GM23248 (cell line): ENCODE data around the gene C3. TPM values are rescaled to one million over a fixed set of nuclear protein-coding genes. Genes with fewer than 3 reads are reported as not detected.
"Not testable (repeated sequence)": the region's sequence is repeated elsewhere in the genome, so short reads cannot be mapped to it uniquely, and the experiment has no call there.

Source experiments
- DNase-seq: peaks from one replicate; pipeline ENCODE4 v3.0.0-alpha.2; 2015
- H2AFZ ChIP-seq: fragments of 200-600 bp; sonication (generic); 2 replicates; pipeline ENCODE4 v1.6.1; 2016; ENCODE audit warnings: antibody characterized with exemption
- H3F3A ChIP-seq: fragments of 200-600 bp; sonication (generic); 2 replicates; pipeline ENCODE4 v1.6.1; 2016; ENCODE audit warnings: mild to moderate bottlenecking, antibody characterized with exemption, mixed run types; ENCODE audit not compliant: insufficient read depth
- H3K27ac ChIP-seq: fragments of 200-600 bp; sonication (generic); 2 replicates; pipeline ENCODE4 v1.5.1; 2016; ENCODE audit warnings: mild to moderate bottlenecking
- H3K27me3 ChIP-seq: fragments of 200-600 bp; sonication (generic); replicated peaks from 2 replicates; pipeline ENCODE4 v1.6.1; 2016; ENCODE audit warnings: mild to moderate bottlenecking; ENCODE audit not compliant: insufficient read depth
- H3K36me3 ChIP-seq: fragments of 200-600 bp; sonication (generic); 2 replicates; pipeline ENCODE4 v1.6.1; 2016; ENCODE audit warnings: low read depth, mild to moderate bottlenecking
- H3K4me1 ChIP-seq: fragments of 200-600 bp; sonication (generic); 2 replicates; pipeline ENCODE4 v1.6.1; 2016; ENCODE audit warnings: mild to moderate bottlenecking; ENCODE audit not compliant: insufficient read depth
- H3K4me2 ChIP-seq: fragments of 200-600 bp; sonication (generic); one replicate; pipeline ENCODE4 v1.6.1; 2016; ENCODE audit warnings: mild to moderate bottlenecking; ENCODE audit not compliant: unreplicated experiment
- H3K4me3 ChIP-seq: fragments of 200-600 bp; sonication (generic); 2 replicates; pipeline ENCODE4 v1.5.1; 2016; ENCODE audit warnings: mild to moderate bottlenecking
- H3K79me2 ChIP-seq: fragments of 200-600 bp; sonication (generic); 2 replicates; pipeline ENCODE4 v1.6.1; 2016; ENCODE audit warnings: mild to moderate bottlenecking; ENCODE audit not compliant: insufficient read depth
- H3K9ac ChIP-seq: fragments of 200-600 bp; sonication (generic); 2 replicates; pipeline ENCODE4 v1.6.1; 2016; ENCODE audit warnings: mild to moderate bottlenecking
- H3K9me2 ChIP-seq: fragments of 200-600 bp; sonication (generic); 2 replicates; pipeline ENCODE4 v1.6.1; 2016; ENCODE audit warnings: mixed run types, mild to moderate bottlenecking, moderate library complexity; ENCODE audit not compliant: insufficient read depth
- H3K9me3 ChIP-seq: fragments of 200-600 bp; sonication (generic); one replicate; pipeline ENCODE4 v1.6.1; 2017; ENCODE audit warnings: low read depth
- H4K20me1 ChIP-seq: fragments of 200-600 bp; sonication (generic); 2 replicates; pipeline ENCODE4 v1.6.0; 2016; ENCODE audit not compliant: insufficient read depth
- EZH2 ChIP-seq: fragments of 200-600 bp; sonication (generic); IDR thresholded peaks from 2 replicates; pipeline ENCODE4 v1.6.1; 2018; ENCODE audit warnings: antibody characterized with exemption, mild to moderate bottlenecking; ENCODE audit not compliant: insufficient read depth, poor library complexity, severe bottlenecking
- EZH2phosphoT487 ChIP-seq: fragments of 200-600 bp; sonication (generic); IDR thresholded peaks from 2 replicates; pipeline ENCODE4 v1.6.1; 2018; ENCODE audit warnings: antibody characterized with exemption, moderate library complexity, mild to moderate bottlenecking, low read depth; ENCODE audit not compliant: insufficient read depth
- WGBS, 2 experiments: methylation state at CpG; one replicate each; pipeline ENCODE4 v1.1.6; 2015 to 2017; ENCODE audit warnings: low lambda C conversion rate in 2 of 2, low coverage in 1 of 2; ENCODE audit errors: missing lambda C conversion rate in 2 of 2; 5-methylcytosine and 5-hydroxymethylcytosine counted together
- in situ Hi-C: fragments of 300-500 bp; cut with MboI; formaldehyde crosslinking; loops from 2 replicates; pipeline ENCODE4 v1.15.0; 2020
- polyA plus RNA-seq: library from polyadenylated mRNA; unstranded; fragments of >200 nt; fragmentation: Nextera tagmentation; extraction: Ambion mirVana; gene quantifications from 2 replicates; pipeline ENCODE4 v1.2.1, GENCODE V29; 2016
- total RNA-seq: library from RNA; depleted of rRNA; stranded (reverse); fragments of >200 nt; shearing (Covaris generic); gene quantifications from 2 replicates; pipeline ENCODE4 v1.2.3, GENCODE V29; 2014

Gene C3
- total and polyA plus RNA-seq, 2 experiments from 2014 or later = 3.1 to 3.5 TPM

- Histone ChIP-seq H2AFZ (no peak overlapping the region), H3K9me3 (no peaks in the 10 kb centered on the region), H4K20me1 (no peaks in the 10 kb centered on the region), H3K9ac (no peak overlapping the region), H3K9me2 (no peaks in the 10 kb centered on the region), H3K27ac (no peak overlapping the region), H3K4me1 (no peaks in the 10 kb centered on the region), H3K36me3 (no peaks in the 10 kb centered on the region), H3K27me3 (no peaks in the 10 kb centered on the region), H3K79me2 (no peaks in the 10 kb centered on the region), H3F3A (no peaks in the 10 kb centered on the region), H3K4me3 (no peak overlapping the region), H3K4me2 (no peak overlapping the region)
- no peak for DNase-seq
- in situ Hi-C loops = no loop called here
- WGBS, 2 experiments = 86 to 90% methylated on average over 16 of the region's 16 CpGs
- TF ChIP-seq EZH2phosphoT487 = no peak
- TF ChIP-seq EZH2 = no peak
Measured at GRCh38 chr19:6712231-6712630, 8.2 kb downstream of the C3 start.

GRCh38 chr19:6711605-6712004, 8.8 kb downstream of the C3 start:
- H3K4me2 ChIP-seq = no peak overlapping the region
- DNase-seq = no peak
- no peaks in the 10 kb centered on the region for H4K20me1 ChIP-seq
- H3K4me1 ChIP-seq = no peaks in the 10 kb centered on the region
- no peak overlapping the region for H2AFZ ChIP-seq
- H3K27me3 ChIP-seq = no peaks in the 10 kb centered on the region
- no peaks in the 10 kb centered on the region for H3K9me3 ChIP-seq
- H3K27ac ChIP-seq = no peak overlapping the region
- H3K79me2 ChIP-seq = no peaks in the 10 kb centered on the region
- WGBS, 2 experiments = 86 to 91% methylated on average over 10 of the region's 10 CpGs
- H3K9ac ChIP-seq = no peak overlapping the region
- H3K36me3 ChIP-seq = no peaks in the 10 kb centered on the region
- no peak for TF ChIP-seq EZH2phosphoT487
- H3K9me2 ChIP-seq = no peaks in the 10 kb centered on the region
- H3K4me3 ChIP-seq = no peak overlapping the region
- in situ Hi-C loops = no loop called here
- no peaks in the 10 kb centered on the region for H3F3A ChIP-seq

- H3F3A ChIP-seq = no peaks in the 10 kb centered on the region
- H3K9me3 ChIP-seq = no peaks in the 10 kb centered on the region
- DNase-seq = no peak
- no peaks in the 10 kb centered on the region for H3K9me2 ChIP-seq
- H3K4me3 ChIP-seq = no peak overlapping the region
- H2AFZ ChIP-seq = no peak overlapping the region
- no peaks in the 10 kb centered on the region for H3K27me3 ChIP-seq
- 81 to 83% methylated on average over 9 of the region's 9 CpGs for WGBS, 2 experiments
- no peak overlapping the region for H3K27ac ChIP-seq
- H3K4me2 ChIP-seq = no peak overlapping the region
- H4K20me1 ChIP-seq = no peaks in the 10 kb centered on the region
- TF ChIP-seq EZH2phosphoT487 (no peak), EZH2 (no peak)
- no peak overlapping the region for H3K9ac ChIP-seq
- in situ Hi-C loops = no loop called here
- H3K4me1 ChIP-seq = no peaks in the 10 kb centered on the region
- no peaks in the 10 kb centered on the region for H3K79me2 ChIP-seq
- H3K36me3 ChIP-seq = no peaks in the 10 kb centered on the region
Measured at GRCh38 chr19:6711078-6711361, 9.4 kb downstream of the C3 start.

- Histone ChIP-seq H4K20me1 (no peaks in the 10 kb centered on the region), H3K4me2 (no peak overlapping the region), H3K9ac (no peak overlapping the region), H3F3A (no peaks in the 10 kb centered on the region), H3K9me2 (no peaks in the 10 kb centered on the region), H3K4me1 (no peaks in the 10 kb centered on the region), H3K36me3 (no peaks in the 10 kb centered on the region), H3K4me3 (no peak overlapping the region), H3K27ac (no peak overlapping the region), H2AFZ (no peak overlapping the region), H3K9me3 (no peaks in the 10 kb centered on the region), H3K79me2 (no peaks in the 10 kb centered on the region), H3K27me3 (no peaks in the 10 kb centered on the region)
- DNase-seq = no peak
- TF ChIP-seq EZH2 (no peak), EZH2phosphoT487 (no peak)
- in situ Hi-C loops = no loop called here
- WGBS, 2 experiments = 80 to 84% methylated on average over 24 to 30 of the region's 30 CpGs
Measured at GRCh38 chr19:6710273-6711077, 10.0 kb downstream of the C3 start.

GRCh38 chr19:6709549-6709948, 10.9 kb downstream of the C3 start:
- Histone ChIP-seq H3K27ac (no peak overlapping the region), H3K4me2 (no peak overlapping the region), H2AFZ (no peak overlapping the region), H3K4me3 (no peak overlapping the region), H4K20me1 (no peaks in the 10 kb centered on the region), H3K9me3 (no peaks in the 10 kb centered on the region), H3K36me3 (no peaks in the 10 kb centered on the region), H3F3A (no peaks in the 10 kb centered on the region), H3K27me3 (no peaks in the 10 kb centered on the region), H3K9me2 (no peaks in the 10 kb centered on the region), H3K4me1 (no peaks in the 10 kb centered on the region), H3K79me2 (no peaks in the 10 kb centered on the region), H3K9ac (no peak overlapping the region)
- in situ Hi-C loops = no loop called here
- TF ChIP-seq EZH2 (no peak), EZH2phosphoT487 (no peak)
- WGBS, 2 experiments = 74 to 79% methylated on average over 14 of the region's 14 CpGs
- DNase-seq = no peak

- H3K36me3 ChIP-seq, H3K27ac ChIP-seq, H3F3A ChIP-seq, H3K4me2 ChIP-seq, H3K9me3 ChIP-seq, H3K9ac ChIP-seq, H3K9me2 ChIP-seq, in situ Hi-C loops, H3K79me2 ChIP-seq, H3K4me1 ChIP-seq, H3K27me3 ChIP-seq, H3K4me3 ChIP-seq, H2AFZ ChIP-seq, DNase-seq, H4K20me1 ChIP-seq: not testable (repeated sequence)
- 88 to 89% methylated on average over 12 of the region's 12 CpGs for WGBS, 2 experiments
Measured at GRCh38 chr19:6708913-6709312, 11.5 kb downstream of the C3 start.
